Stimulated activated CD4-positive, alpha-beta T cell treated with anti-CD3 and anti-CD28 coated beads, Interleukin-15, amount 100 ng/mL, for 1 hour (primary cell): ENCODE data around the gene MAGI2.

Source experiments
- DNase-seq, 2 donors: peaks; one replicate each; pipeline ENCODE4 v3.0.0-alpha.2; 2020; ENCODE audit warnings: low read depth in 1 of 2, low spot score in 1 of 2

MAGI2 gene

GRCh38 chr7:78967046-78967445, 486.4 kb downstream of the MAGI2 start:
- DNase-seq: no peak

GRCh38 chr7:78959477-78959876, 494.0 kb downstream of the MAGI2 start:
- no peak for DNase-seq

- DNase-seq: no peak
These were observed 498.1 kb downstream of the MAGI2 start for GRCh38 chr7:78955329-78955728.

GRCh38 chr7:78953726-78954363, 499.6 kb downstream of the MAGI2 start:
- no peak for DNase-seq

- DNase-seq: no peak
These were observed 500.4 kb downstream of the MAGI2 start for GRCh38 chr7:78953090-78953489.

- DNase-seq: no peak
These were observed 513.8 kb downstream of the MAGI2 start for GRCh38 chr7:78939669-78940068.

- DNase-seq: no peak
These were observed 528.9 kb downstream of the MAGI2 start for GRCh38 chr7:78924581-78924980.

GRCh38 chr7:78912781-78913180, 540.7 kb downstream of the MAGI2 start:
- DNase-seq: no peak

GRCh38 chr7:78906735-78907134, 546.7 kb downstream of the MAGI2 start:
- DNase-seq: no peak

- DNase-seq: no peak
These were observed 548.0 kb downstream of the MAGI2 start for GRCh38 chr7:78905436-78905835.

- no peak for DNase-seq
These were observed 548.5 kb downstream of the MAGI2 start for GRCh38 chr7:78904983-78905382.

- DNase-seq: no peak
These were observed 551.9 kb downstream of the MAGI2 start for GRCh38 chr7:78901566-78901965.

- DNase-seq: no peak
These were observed 552.7 kb downstream of the MAGI2 start for GRCh38 chr7:78900806-78901205.

- no peak for DNase-seq
These were observed 558.1 kb downstream of the MAGI2 start for GRCh38 chr7:78895393-78895792.

GRCh38 chr7:78879206-78879605, 574.3 kb downstream of the MAGI2 start:
- DNase-seq: no peak

GRCh38 chr7:78873117-78873516, 580.4 kb downstream of the MAGI2 start:
- no peak for DNase-seq

- DNase-seq: no peak
These were observed 589.1 kb downstream of the MAGI2 start for GRCh38 chr7:78864339-78864738.

GRCh38 chr7:78863281-78863680, 590.2 kb downstream of the MAGI2 start:
- no peak for DNase-seq

GRCh38 chr7:78862411-78862900, 591.0 kb downstream of the MAGI2 start:
- DNase-seq: no peak

- DNase-seq: no peak
These were observed 600.5 kb downstream of the MAGI2 start for GRCh38 chr7:78852951-78853350.

GRCh38 chr7:78850093-78850740, 603.2 kb downstream of the MAGI2 start:
- DNase-seq: no peak

GRCh38 chr7:78845155-78845554, 608.3 kb downstream of the MAGI2 start:
- no peak for DNase-seq

- no peak for DNase-seq
These were observed 611.4 kb downstream of the MAGI2 start for GRCh38 chr7:78842068-78842467.
